ENCODE results near the gene PRKACG.
A peak's percentile ranks its signal among the peaks of the same experiment; 100 is the strongest.

PRKACG gene

GRCh38 chr9:69027355-69028097 lies 13.6 kb upstream of the PRKACG start:
- TF ChIP-seq CTCF (IDR thresholded peaks at IDR 0.05; ENCODE audit: low read depth, low read length, poor library complexity, severe bottlenecking) (peak; percentile 83), EZH2phosphoT487 (IDR thresholded peaks at IDR 0.05; ENCODE audit: borderline replicate concordance, low read length) (no peak)

GRCh38 chr9:69023650-69024049 lies 9.7 kb upstream of the PRKACG start:
- no peaks in the 10 kb centered on the region for H4K20me1 ChIP-seq (ENCODE audit: control insufficient read depth, insufficient read depth, low read depth, low read length)
- TF ChIP-seq EZH2phosphoT487 (IDR thresholded peaks at IDR 0.05; ENCODE audit: borderline replicate concordance, low read length) (no peak), CTCF (IDR thresholded peaks at IDR 0.05; ENCODE audit: low read depth, low read length, poor library complexity, severe bottlenecking) (no peak)
- peaks cover 3% of the 10 kb centered on the region; the same call in 1 of the 2 replicates for H3K27me3 ChIP-seq (ENCODE audit: control insufficient read depth, low read length)
- no peaks in the 10 kb centered on the region for H3F3A ChIP-seq (ENCODE audit: control insufficient read depth, insufficient read depth)
- no peaks in the 10 kb centered on the region for H3K9me3 ChIP-seq (ENCODE audit: control insufficient read depth, insufficient read depth, low read length)
- H3K79me2 ChIP-seq (ENCODE audit: control insufficient read depth, low read length), result no peaks in the 10 kb centered on the region
- no peak overlapping the region for H3K4me3 ChIP-seq (ENCODE audit: low read length)
- H3K4me2 ChIP-seq (ENCODE audit: low read length), result no peak overlapping the region
- peaks cover 5% of the 10 kb centered on the region for H3K4me1 ChIP-seq (ENCODE audit: control insufficient read depth, low read length)
- no peak overlapping the region for H3K27ac ChIP-seq (ENCODE audit: low read depth, low read length)
- H3K36me3 ChIP-seq (ENCODE audit: control insufficient read depth, low read length), result no peaks in the 10 kb centered on the region
- no peaks in the 10 kb centered on the region for H3K9me2 ChIP-seq (replicated peaks; ENCODE audit: control insufficient read depth, low read length)

More at GRCh38 chr9:69027355-69028097, 13.6 kb upstream of the PRKACG start:
- H3K27me3 ChIP-seq (ENCODE audit: control insufficient read depth, low read length), result no peaks in the 10 kb centered on the region
- no peak overlapping the region for H3K4me3 ChIP-seq (ENCODE audit: low read length)
- peaks cover 5% of the 10 kb centered on the region for H3K4me1 ChIP-seq (ENCODE audit: control insufficient read depth, low read length)
- H3K9me2 ChIP-seq (replicated peaks; ENCODE audit: control insufficient read depth, low read length), result no peaks in the 10 kb centered on the region
- H3K79me2 ChIP-seq (ENCODE audit: control insufficient read depth, low read length), result no peaks in the 10 kb centered on the region
- peak overlapping the region; percentile 23; the same call in 1 of the 2 replicates for H3K4me2 ChIP-seq (ENCODE audit: low read length)
- H4K20me1 ChIP-seq (ENCODE audit: control insufficient read depth, insufficient read depth, low read depth, low read length), result no peaks in the 10 kb centered on the region
- H3K36me3 ChIP-seq (ENCODE audit: control insufficient read depth, low read length), result no peaks in the 10 kb centered on the region
- no peaks in the 10 kb centered on the region for H3F3A ChIP-seq (ENCODE audit: control insufficient read depth, insufficient read depth)
- H3K27ac ChIP-seq (ENCODE audit: low read depth, low read length), result no peak overlapping the region
- H3K9me3 ChIP-seq (ENCODE audit: control insufficient read depth, insufficient read depth, low read length), result no peaks in the 10 kb centered on the region

- H3K4me2 ChIP-seq (ENCODE audit: low read length), result no peak overlapping the region
- no peak for TF ChIP-seq CTCF (IDR thresholded peaks at IDR 0.05; ENCODE audit: low read depth, low read length, poor library complexity, severe bottlenecking)
- no peaks in the 10 kb centered on the region for H4K20me1 ChIP-seq (ENCODE audit: control insufficient read depth, insufficient read depth, low read depth, low read length)
- no peaks in the 10 kb centered on the region for H3K4me1 ChIP-seq (ENCODE audit: control insufficient read depth, low read length)
- H3K4me3 ChIP-seq (ENCODE audit: low read length), result no peak overlapping the region
- H3F3A ChIP-seq (ENCODE audit: control insufficient read depth, insufficient read depth), result no peaks in the 10 kb centered on the region
- H3K9me3 ChIP-seq (ENCODE audit: control insufficient read depth, insufficient read depth, low read length), result no peaks in the 10 kb centered on the region
- no peaks in the 10 kb centered on the region for H3K79me2 ChIP-seq (ENCODE audit: control insufficient read depth, low read length)
- H3K36me3 ChIP-seq (ENCODE audit: control insufficient read depth, low read length), result no peaks in the 10 kb centered on the region
- H3K9me2 ChIP-seq (replicated peaks; ENCODE audit: control insufficient read depth, low read length), result no peaks in the 10 kb centered on the region
- peaks cover 8% of the 10 kb centered on the region for H3K27me3 ChIP-seq (ENCODE audit: control insufficient read depth, low read length)
- H3K27ac ChIP-seq (ENCODE audit: low read depth, low read length), result no peak overlapping the region
Observed at GRCh38 chr9:69020301-69021145, 6.6 kb upstream of the PRKACG start.

All from DOHH2 (cell line).